ENCODE data around the gene LY86.
"Not testable (repeated sequence)": the region's sequence is repeated elsewhere in the genome, so short reads cannot be mapped to it uniquely, and the experiment has no call there.

LY86 gene

DNA sequence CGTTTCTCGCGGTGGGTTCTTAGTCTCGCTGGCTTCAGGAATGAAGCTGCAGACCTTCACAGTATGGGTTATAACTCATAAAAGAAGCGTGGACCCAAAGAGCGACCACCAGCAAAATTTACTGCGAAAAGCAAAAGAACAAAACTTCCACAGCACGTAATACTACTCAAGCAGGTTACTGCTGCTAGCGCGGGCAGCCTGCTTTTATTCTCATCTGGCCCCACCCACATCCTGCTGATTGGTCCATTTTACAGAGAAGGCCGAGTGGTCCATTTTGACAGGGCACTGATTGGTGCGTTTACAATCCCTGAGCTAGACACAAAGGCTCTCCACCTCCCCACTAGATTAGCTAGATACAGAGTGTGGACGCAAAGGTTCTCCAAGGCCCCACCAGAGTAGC, 17.4 kb downstream of the LY86 start:
- 88% methylated on average over 13 of the region's 13 CpGs for WGBS, 2 experiments
- Histone ChIP-seq H3K4me1 (ENCODE audit: control insufficient read depth, insufficient read depth, low read length) (no peaks in the 10 kb centered on the region), H3K27ac (ENCODE audit: insufficient read depth, low read depth, low read length, poor library complexity, severe bottlenecking) (no peak overlapping the region)

DNA sequence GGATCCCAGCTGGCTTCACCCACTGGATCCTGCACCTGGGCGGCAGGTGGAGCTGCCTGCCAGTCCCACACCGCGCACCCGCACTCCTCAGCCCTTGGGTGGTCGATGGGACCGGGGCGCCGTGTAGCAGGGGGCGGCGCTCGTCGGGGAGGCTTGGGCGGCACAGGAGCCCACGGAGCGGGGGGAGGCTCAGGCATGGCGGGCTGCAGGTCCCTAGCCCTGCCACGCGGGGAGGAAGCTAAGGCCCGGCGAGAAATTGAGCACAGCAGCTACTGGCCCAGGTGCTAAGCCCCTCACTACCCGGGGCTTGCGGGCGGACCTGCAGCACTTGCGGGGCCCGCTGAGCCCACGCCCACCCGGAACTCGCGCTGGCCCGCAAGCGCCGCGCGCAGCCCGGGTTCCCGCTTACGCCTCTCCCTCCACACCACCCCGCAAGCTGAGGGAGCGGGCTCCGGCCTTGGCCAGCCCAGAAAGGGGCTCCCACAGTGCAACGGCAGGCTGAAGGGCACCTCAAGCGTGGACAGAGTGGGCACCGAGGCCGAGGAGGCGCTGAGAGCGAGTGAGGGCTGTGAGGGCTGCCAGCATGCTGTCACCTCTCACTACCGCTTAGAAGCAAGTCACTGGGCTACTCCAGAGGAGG, 18.0 kb downstream of the LY86 start:
- not testable (repeated sequence) for H3K9me3 ChIP-seq (ENCODE audit: control insufficient read depth, low read length); H3K4me3 ChIP-seq (ENCODE audit: insufficient read depth, low read depth, low read length); H3K4me1 ChIP-seq (ENCODE audit: control insufficient read depth, insufficient read depth, low read length); H3K36me3 ChIP-seq (ENCODE audit: control insufficient read depth, insufficient read depth, low read length); H3K27me3 ChIP-seq (ENCODE audit: control insufficient read depth, insufficient read depth, low read length, poor library complexity, severe bottlenecking); H3K27ac ChIP-seq (ENCODE audit: insufficient read depth, low read depth, low read length, poor library complexity, severe bottlenecking)
- 94 to 95% methylated on average over 47 of the region's 47 CpGs for WGBS, 2 experiments

More for the DNA sequence above, 17.4 kb downstream of the LY86 start:
- no peak overlapping the region for H3K4me3 ChIP-seq (ENCODE audit: insufficient read depth, low read depth, low read length)
- no peaks in the 10 kb centered on the region for H3K9me3 ChIP-seq (ENCODE audit: control insufficient read depth, low read length)
- no peaks in the 10 kb centered on the region for H3K27me3 ChIP-seq (ENCODE audit: control insufficient read depth, insufficient read depth, low read length, poor library complexity, severe bottlenecking)
- no peaks in the 10 kb centered on the region for H3K36me3 ChIP-seq (ENCODE audit: control insufficient read depth, insufficient read depth, low read length)

DNA sequence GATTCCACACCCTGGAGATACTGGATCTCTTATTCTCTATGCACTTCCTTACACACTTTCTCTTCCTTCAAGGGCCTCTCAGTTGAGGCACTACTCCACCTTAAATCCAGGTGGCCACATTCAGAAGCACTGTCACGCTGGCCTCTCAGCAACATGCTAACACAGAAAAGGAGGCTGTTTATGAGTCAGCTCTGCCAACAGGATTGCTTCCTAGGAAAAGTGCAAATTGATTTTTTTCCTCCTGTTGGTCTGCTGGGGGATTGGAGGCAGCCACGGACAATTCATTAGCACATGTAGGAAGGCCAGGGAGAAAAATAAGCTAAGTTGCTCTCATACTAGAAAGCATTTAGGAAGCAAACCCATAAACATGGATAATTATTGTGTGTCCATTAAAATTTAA, 20.9 kb downstream of the LY86 start:
- no peak overlapping the region for H3K4me3 ChIP-seq (ENCODE audit: insufficient read depth, low read depth, low read length)
- H3K4me1 ChIP-seq (ENCODE audit: control insufficient read depth, insufficient read depth, low read length), result no peaks in the 10 kb centered on the region
- H3K9me3 ChIP-seq (ENCODE audit: control insufficient read depth, low read length), result no peaks in the 10 kb centered on the region
- no peak overlapping the region for H3K27ac ChIP-seq (ENCODE audit: insufficient read depth, low read depth, low read length, poor library complexity, severe bottlenecking)
- H3K36me3 ChIP-seq (ENCODE audit: control insufficient read depth, insufficient read depth, low read length), result no peaks in the 10 kb centered on the region
- 86 to 94% methylated on average over 2 of the region's 2 CpGs for WGBS, 2 experiments
- no peaks in the 10 kb centered on the region for H3K27me3 ChIP-seq (ENCODE audit: control insufficient read depth, insufficient read depth, low read length, poor library complexity, severe bottlenecking)

DNA sequence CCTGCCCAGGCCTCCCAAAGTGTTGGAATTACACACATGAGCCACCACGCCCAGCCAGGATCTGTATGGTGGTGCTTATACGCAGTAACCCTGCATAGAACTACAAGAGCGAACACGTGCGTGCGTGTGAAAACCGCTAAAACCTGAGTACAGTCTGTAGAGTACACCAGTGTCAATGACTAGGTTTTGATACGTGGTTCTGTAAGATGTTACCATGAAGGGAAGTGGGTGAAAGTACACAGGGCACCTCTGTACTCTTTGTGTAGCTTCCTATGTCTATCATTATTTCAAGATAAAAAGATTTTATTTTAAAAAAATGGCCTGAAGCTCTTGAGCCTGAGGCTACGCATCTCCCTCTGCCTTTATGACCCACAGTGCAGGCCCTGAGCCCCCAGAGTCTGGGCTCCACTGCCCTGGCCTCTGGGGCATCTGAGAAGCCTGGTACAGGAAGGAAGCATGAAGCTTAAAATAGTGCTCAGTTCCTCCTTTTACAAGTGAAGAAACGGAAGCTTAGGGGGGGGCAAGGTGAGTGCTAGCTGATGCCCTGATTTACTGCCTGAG, 21.6 kb downstream of the LY86 start:
- Histone ChIP-seq H3K9me3 (ENCODE audit: control insufficient read depth, low read length) (no peaks in the 10 kb centered on the region), H3K36me3 (ENCODE audit: control insufficient read depth, insufficient read depth, low read length) (no peaks in the 10 kb centered on the region), H3K27ac (ENCODE audit: insufficient read depth, low read depth, low read length, poor library complexity, severe bottlenecking) (no peak overlapping the region), H3K27me3 (ENCODE audit: control insufficient read depth, insufficient read depth, low read length, poor library complexity, severe bottlenecking) (no peaks in the 10 kb centered on the region), H3K4me1 (ENCODE audit: control insufficient read depth, insufficient read depth, low read length) (no peaks in the 10 kb centered on the region), H3K4me3 (ENCODE audit: insufficient read depth, low read depth, low read length) (no peak overlapping the region)
- WGBS, 2 experiments, result 93 to 95% methylated on average over 10 of the region's 10 CpGs

DNA sequence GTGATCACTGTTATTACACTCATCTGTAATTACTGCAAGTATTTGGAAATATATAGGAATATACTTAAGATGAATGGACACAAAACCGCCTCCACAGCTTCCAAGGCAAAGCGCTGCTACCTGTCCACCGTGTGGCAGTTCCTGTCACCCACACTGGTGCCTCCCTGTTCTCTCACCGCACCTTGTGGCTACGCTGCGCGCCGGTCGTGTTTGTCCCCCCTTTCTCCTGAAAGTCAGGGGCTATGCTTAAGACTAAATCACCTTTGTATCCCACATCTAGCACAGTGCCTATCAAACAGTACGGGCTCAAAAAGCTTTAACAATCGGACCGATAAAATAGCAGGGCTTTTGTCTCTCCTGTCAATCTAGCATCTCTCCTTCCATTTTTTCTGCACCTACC, 23.0 kb downstream of the LY86 start:
- Histone ChIP-seq H3K4me1 (ENCODE audit: control insufficient read depth, insufficient read depth, low read length) (no peaks in the 10 kb centered on the region), H3K9me3 (ENCODE audit: control insufficient read depth, low read length) (no peaks in the 10 kb centered on the region), H3K4me3 (ENCODE audit: insufficient read depth, low read depth, low read length) (no peak overlapping the region), H3K36me3 (ENCODE audit: control insufficient read depth, insufficient read depth, low read length) (no peaks in the 10 kb centered on the region), H3K27me3 (ENCODE audit: control insufficient read depth, insufficient read depth, low read length, poor library complexity, severe bottlenecking) (no peaks in the 10 kb centered on the region), H3K27ac (ENCODE audit: insufficient read depth, low read depth, low read length, poor library complexity, severe bottlenecking) (no peak overlapping the region)
- 87 to 92% methylated on average over 12 of the region's 12 CpGs for WGBS, 2 experiments

DNA sequence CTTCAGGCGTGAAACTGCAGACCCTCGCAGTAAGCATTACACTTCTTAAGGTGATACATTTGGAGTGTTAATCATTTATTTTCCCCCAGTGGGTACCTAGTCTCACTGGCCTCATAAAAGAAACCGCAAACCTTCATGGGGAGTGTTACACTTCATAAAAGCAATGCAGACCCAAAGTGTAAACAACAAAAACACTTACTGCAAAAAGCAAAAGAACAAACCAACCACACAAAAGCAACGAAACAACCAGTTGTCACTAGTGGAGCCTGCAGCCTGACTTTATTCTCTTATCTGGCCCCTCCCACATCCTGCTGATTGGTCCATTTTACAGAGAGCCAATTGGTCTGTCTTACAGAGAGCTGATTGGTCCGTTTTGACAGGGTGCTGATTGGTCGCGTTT, 23.8 kb downstream of the LY86 start:
- Histone ChIP-seq H3K27me3 (ENCODE audit: control insufficient read depth, insufficient read depth, low read length, poor library complexity, severe bottlenecking) (no peaks in the 10 kb centered on the region), H3K9me3 (ENCODE audit: control insufficient read depth, low read length) (no peaks in the 10 kb centered on the region), H3K27ac (ENCODE audit: insufficient read depth, low read depth, low read length, poor library complexity, severe bottlenecking) (no peak overlapping the region), H3K4me1 (ENCODE audit: control insufficient read depth, insufficient read depth, low read length) (no peaks in the 10 kb centered on the region), H3K4me3 (ENCODE audit: insufficient read depth, low read depth, low read length) (no peak overlapping the region), H3K36me3 (ENCODE audit: control insufficient read depth, insufficient read depth, low read length) (no peaks in the 10 kb centered on the region)
- 97 to 98% methylated on average over 7 of the region's 7 CpGs for whole genome bisulfite sequencing, 2 experiments

DNA sequence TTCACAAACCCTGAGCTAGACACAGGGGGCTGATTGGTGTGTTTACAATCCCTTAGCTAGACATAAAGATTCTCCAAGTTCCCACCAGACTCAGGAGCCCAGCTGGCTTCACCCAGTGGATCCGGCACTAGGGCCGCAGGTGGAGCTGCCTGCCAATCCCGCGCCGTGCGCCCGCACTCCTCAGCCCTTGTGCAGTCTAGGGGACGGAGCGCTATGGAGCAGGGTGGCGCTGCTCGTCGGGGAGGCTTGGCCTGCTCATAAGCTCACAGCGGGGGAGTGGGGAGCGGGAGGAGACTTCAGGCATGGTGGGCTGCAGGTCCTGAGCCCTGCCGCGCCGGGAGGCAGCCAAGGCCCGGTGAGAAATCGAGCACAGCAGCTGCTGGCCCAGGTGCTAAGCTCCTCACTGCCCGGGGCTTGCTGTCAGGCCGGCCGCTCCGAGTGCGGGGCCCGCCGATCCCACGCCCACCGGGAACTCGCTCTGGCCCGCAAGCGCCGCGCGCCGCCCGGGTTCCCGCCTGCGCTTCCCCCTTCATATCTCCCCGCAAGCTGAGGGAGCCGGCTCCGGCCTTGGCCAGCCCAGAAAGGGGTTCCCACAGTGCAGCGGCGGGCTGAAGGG, 24.7 kb downstream of the LY86 start:
- H3K27me3 ChIP-seq (ENCODE audit: control insufficient read depth, insufficient read depth, low read length, poor library complexity, severe bottlenecking); H3K27ac ChIP-seq (ENCODE audit: insufficient read depth, low read depth, low read length, poor library complexity, severe bottlenecking); H3K4me1 ChIP-seq (ENCODE audit: control insufficient read depth, insufficient read depth, low read length); H3K36me3 ChIP-seq (ENCODE audit: control insufficient read depth, insufficient read depth, low read length); H3K4me3 ChIP-seq (ENCODE audit: insufficient read depth, low read depth, low read length); H3K9me3 ChIP-seq (ENCODE audit: control insufficient read depth, low read length): not testable (repeated sequence)
- WGBS, 2 experiments, result 95 to 96% methylated on average over 43 of the region's 43 CpGs

DNA sequence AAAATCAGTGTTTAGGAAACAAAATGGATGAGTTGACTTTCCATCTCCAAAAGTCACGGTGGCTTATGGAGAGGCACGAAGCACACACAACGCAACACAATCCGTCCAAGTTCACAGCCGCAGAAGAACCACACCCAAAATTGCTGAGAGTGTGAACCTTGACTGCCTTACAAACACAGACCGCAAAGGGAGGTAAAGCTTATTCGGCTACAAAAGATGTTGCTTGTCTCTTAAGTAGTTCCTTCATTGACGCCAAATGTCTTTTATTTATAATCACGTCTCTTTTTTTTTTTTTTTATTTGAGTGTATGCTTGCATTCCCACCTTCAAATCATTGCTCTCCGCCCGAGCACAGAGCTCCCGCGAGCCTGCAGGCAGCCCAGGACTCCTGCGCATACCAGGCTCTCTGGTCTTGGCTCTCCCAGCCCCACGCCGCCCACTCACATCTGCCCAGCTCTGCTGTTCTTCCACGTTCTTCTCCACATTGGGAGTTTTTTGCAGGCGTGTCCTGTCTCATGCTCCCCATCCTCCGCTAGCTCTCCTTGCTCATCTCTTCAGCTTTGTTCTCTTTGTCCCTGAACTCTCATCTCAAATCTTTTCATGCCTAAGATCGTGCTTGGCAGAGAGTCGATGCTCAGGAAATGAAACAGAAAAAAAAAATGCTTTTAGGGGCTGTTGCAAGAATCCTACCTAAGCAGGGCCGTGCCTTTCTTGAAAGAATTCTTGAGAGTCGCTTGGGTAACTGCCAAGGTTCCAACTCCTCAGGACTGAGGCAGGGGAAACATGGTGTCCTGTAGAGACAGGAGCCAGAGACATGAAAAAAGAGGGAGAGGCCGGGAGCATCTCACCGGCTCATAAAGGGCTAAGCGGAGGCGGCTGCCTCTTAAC, 25.8 kb downstream of the LY86 start:
- Histone ChIP-seq H3K4me3 (ENCODE audit: insufficient read depth, low read depth, low read length) (no peak overlapping the region), H3K36me3 (ENCODE audit: control insufficient read depth, insufficient read depth, low read length) (no peaks in the 10 kb centered on the region), H3K27ac (ENCODE audit: insufficient read depth, low read depth, low read length, poor library complexity, severe bottlenecking) (no peak overlapping the region), H3K4me1 (ENCODE audit: control insufficient read depth, insufficient read depth, low read length) (no peaks in the 10 kb centered on the region), H3K27me3 (ENCODE audit: control insufficient read depth, insufficient read depth, low read length, poor library complexity, severe bottlenecking) (no peaks in the 10 kb centered on the region), H3K9me3 (ENCODE audit: control insufficient read depth, low read length) (no peaks in the 10 kb centered on the region)
- 91 to 92% methylated on average over 26 to 27 of the region's 27 CpGs for WGBS, 2 experiments

DNA sequence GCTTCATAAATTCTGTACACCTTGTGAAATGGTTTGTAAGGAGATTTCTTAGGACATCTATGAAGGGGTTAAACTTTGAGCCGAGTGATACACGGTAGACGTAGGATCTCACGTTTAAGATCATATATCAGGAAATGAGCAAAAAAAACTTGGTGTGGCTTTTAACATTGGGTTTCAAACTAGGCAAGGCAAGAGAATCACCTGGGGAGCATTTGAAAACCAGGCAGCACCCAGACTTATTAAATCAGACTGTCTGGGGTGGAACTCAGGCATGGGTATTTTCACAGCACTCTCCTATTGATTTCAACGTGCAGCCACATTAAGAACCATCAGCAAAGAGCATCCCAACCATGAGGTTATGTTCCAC, 26.4 kb downstream of the LY86 start:
- no peak overlapping the region for H3K4me3 ChIP-seq (ENCODE audit: insufficient read depth, low read depth, low read length)
- WGBS, 2 experiments, result 86 to 88% methylated on average over 5 of the region's 5 CpGs
- no peaks in the 10 kb centered on the region for H3K36me3 ChIP-seq (ENCODE audit: control insufficient read depth, insufficient read depth, low read length)

DNA sequence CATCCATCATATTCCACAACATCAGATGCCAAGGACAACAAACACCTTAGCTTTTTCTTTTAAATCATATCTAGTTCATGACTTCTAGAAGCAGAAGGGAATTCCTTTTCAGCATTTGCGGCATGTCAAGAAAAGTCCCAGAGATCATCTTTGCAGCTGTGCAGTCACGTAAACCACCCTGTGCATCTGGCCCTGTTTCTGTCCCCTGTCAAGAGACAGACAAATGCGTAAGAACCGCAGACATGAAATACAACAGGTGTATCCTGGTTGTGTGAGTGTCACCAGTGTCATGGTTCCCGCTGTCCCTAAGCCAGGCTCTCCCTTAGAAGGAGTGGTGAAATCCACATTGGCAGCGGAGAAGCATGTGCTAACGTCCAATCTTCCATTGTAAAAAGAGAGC, 28.1 kb downstream of the LY86 start:
- Histone ChIP-seq H3K27me3 (ENCODE audit: control insufficient read depth, insufficient read depth, low read length, poor library complexity, severe bottlenecking) (no peaks in the 10 kb centered on the region), H3K4me3 (ENCODE audit: insufficient read depth, low read depth, low read length) (no peak overlapping the region), H3K36me3 (ENCODE audit: control insufficient read depth, insufficient read depth, low read length) (no peaks in the 10 kb centered on the region), H3K9me3 (ENCODE audit: control insufficient read depth, low read length) (no peaks in the 10 kb centered on the region), H3K4me1 (ENCODE audit: control insufficient read depth, insufficient read depth, low read length) (no peaks in the 10 kb centered on the region), H3K27ac (ENCODE audit: insufficient read depth, low read depth, low read length, poor library complexity, severe bottlenecking) (no peak overlapping the region)
- WGBS, 2 experiments, result 96% methylated on average over 7 of the region's 7 CpGs

More for the DNA sequence above, 26.4 kb downstream of the LY86 start:
- H3K27ac ChIP-seq (ENCODE audit: insufficient read depth, low read depth, low read length, poor library complexity, severe bottlenecking), result no peak overlapping the region
- H3K9me3 ChIP-seq (ENCODE audit: control insufficient read depth, low read length), result no peaks in the 10 kb centered on the region
- H3K27me3 ChIP-seq (ENCODE audit: control insufficient read depth, insufficient read depth, low read length, poor library complexity, severe bottlenecking), result no peaks in the 10 kb centered on the region
- H3K4me1 ChIP-seq (ENCODE audit: control insufficient read depth, insufficient read depth, low read length), result no peaks in the 10 kb centered on the region

Measured in ectodermal cell (in vitro differentiated cells).